Activated CD4-positive, alpha-beta T cell treated with anti-CD3 and anti-CD28 coated beads, Interleukin-2, Interleukin-6, amounts not matched to agents 100 ng/mL and 50 ng/mL, durations not matched to agents 16 hours and 8 hours (primary cell): Measurements from ENCODE around the gene TM4SF1.
"Not testable (repeated sequence)": the region's sequence is repeated elsewhere in the genome, so short reads cannot be mapped to it uniquely, and the experiment has no call there.

Experiments
- DNase-seq: peaks from one replicate; pipeline ENCODE4 v3.0.0-alpha.2; 2020

TM4SF1 gene

GRCh38 chr3:149393345-149394160 lies 16.1 kb upstream of the TM4SF1 start:
- DNase-seq: peak; percentile 59

- DNase-seq: no peak
Observed at GRCh38 chr3:149391960-149392359, 14.5 kb upstream of the TM4SF1 start.

- DNase-seq: no peak
Observed at GRCh38 chr3:149390772-149391212, 13.3 kb upstream of the TM4SF1 start.

- DNase-seq: no peak
Observed at GRCh38 chr3:149390294-149390693, 12.8 kb upstream of the TM4SF1 start.

- no peak for DNase-seq
Observed at GRCh38 chr3:149388531-149389417, 11.3 kb upstream of the TM4SF1 start.

- DNase-seq: no peak
Observed at GRCh38 chr3:149388001-149388440, 10.6 kb upstream of the TM4SF1 start.

- DNase-seq: no peak
Observed at GRCh38 chr3:149386299-149386606, 8.8 kb upstream of the TM4SF1 start.

GRCh38 chr3:149385617-149386298 lies 8.3 kb upstream of the TM4SF1 start:
- DNase-seq: no peak

- no peak for DNase-seq
Observed at GRCh38 chr3:149384911-149385321, 7.5 kb upstream of the TM4SF1 start.

GRCh38 chr3:149384167-149384566 lies 6.7 kb upstream of the TM4SF1 start:
- no peak for DNase-seq

GRCh38 chr3:149383703-149384102 lies 6.3 kb upstream of the TM4SF1 start:
- DNase-seq: no peak

GRCh38 chr3:149382518-149382917 lies 5.1 kb upstream of the TM4SF1 start:
- no peak for DNase-seq

GRCh38 chr3:149382101-149382467 lies 4.6 kb upstream of the TM4SF1 start:
- DNase-seq: no peak

GRCh38 chr3:149381173-149382100 lies 4.0 kb upstream of the TM4SF1 start:
- DNase-seq: no peak

- DNase-seq: not testable (repeated sequence)
Observed at GRCh38 chr3:149380220-149380619, 2.8 kb upstream of the TM4SF1 start.

GRCh38 chr3:149378478-149379309 lies 1.2 kb upstream of the TM4SF1 start:
- DNase-seq: no peak

- DNase-seq: no peak
Observed at GRCh38 chr3:149376718-149377407, 586 bp downstream of the TM4SF1 start.

- DNase-seq: no peak
Observed at GRCh38 chr3:149375501-149376196, 1.8 kb downstream of the TM4SF1 start.

GRCh38 chr3:149374793-149375500 lies 2.5 kb downstream of the TM4SF1 start:
- no peak for DNase-seq
